Nephron progenitor cell (in vitro differentiated cells): Measurements from ENCODE around the gene ITSN1.
"Not testable (repeated sequence)": the region's sequence is repeated elsewhere in the genome, so short reads cannot be mapped to it uniquely, and the experiment has no call there.

ENCODE experiments used
- DNase-seq: peaks from one replicate; pipeline ENCODE4 v3.0.0; 2021
- H3K27ac Mint-ChIP-seq: 2 replicates; pipeline ENCODE4 v1.8.0; 2021; ENCODE audit warnings: mild to moderate bottlenecking, moderate library complexity, mixed read lengths
- H3K27me3 Mint-ChIP-seq: 2 replicates; pipeline ENCODE4 v1.8.0; 2021; ENCODE audit warnings: mild to moderate bottlenecking, low read depth, mixed read lengths; ENCODE audit not compliant: poor library complexity
- H3K36me3 Mint-ChIP-seq: 2 replicates; pipeline ENCODE4 v1.8.0; 2021; ENCODE audit warnings: low read depth, mixed read lengths
- H3K4me1 Mint-ChIP-seq: 2 replicates; pipeline ENCODE4 v1.8.0; 2021; ENCODE audit warnings: mixed read lengths
- H3K4me3 Mint-ChIP-seq: 2 replicates; pipeline ENCODE4 v1.8.0; 2021; ENCODE audit warnings: mild to moderate bottlenecking, moderate library complexity, mixed read lengths
- H3K9me3 Mint-ChIP-seq: 2 replicates; pipeline ENCODE4 v1.8.0; 2021; ENCODE audit warnings: mild to moderate bottlenecking, moderate library complexity, mixed read lengths
- CTCF ChIP-seq: fragments of 200-600 bp; sonication (generic); IDR thresholded peaks from 2 replicates; pipeline ENCODE4 v1.5.0; 2021; ENCODE audit warnings: antibody characterized with exemption

The ITSN1 gene

GRCh38 chr21:33915368-33916199 is 273.3 kb downstream of the ITSN1 start, which contains the start of gene ATP5PO:
Gene ATP5PO (minus strand): TSS chr21:33915804. CDS start chr21:33915763, 41 bp downstream.
- peak; percentile 96 for DNase-seq
- no peaks in the 10 kb centered on the region for H3K9me3 Mint-ChIP-seq
- peak within 1 kb of the TSS; percentile 99 for H3K4me3 Mint-ChIP-seq
- peaks cover 32% of the 10 kb centered on the region for H3K4me1 Mint-ChIP-seq
- no peaks in the 10 kb centered on the region for H3K27me3 Mint-ChIP-seq
- H3K27ac Mint-ChIP-seq = peak within 1 kb of the TSS; percentile 91
- TF ChIP-seq CTCF = no peak
- H3K36me3 Mint-ChIP-seq = peaks cover 21% of the 10 kb centered on the region

- Mint-ChIP-seq H3K9me3 (no peaks in the 10 kb centered on the region), H3K36me3 (peaks cover 15% of the 10 kb centered on the region), H3K4me3 (peak overlapping the region; percentile 99), H3K27ac (no peak overlapping the region), H3K4me1 (peaks cover 32% of the 10 kb centered on the region), H3K27me3 (no peaks in the 10 kb centered on the region)
- no peak for DNase-seq
- TF ChIP-seq CTCF = no peak
Observed at GRCh38 chr21:33916200-33916567, 273.9 kb downstream of the ITSN1 start.

GRCh38 chr21:33917421-33917820 is 275.1 kb downstream of the ITSN1 start:
- DNase-seq = no peak
- Mint-ChIP-seq H3K36me3 (peaks cover 12% of the 10 kb centered on the region), H3K27ac (no peak overlapping the region), H3K9me3 (no peaks in the 10 kb centered on the region), H3K27me3 (peaks cover 3% of the 10 kb centered on the region), H3K4me3 (no peak overlapping the region), H3K4me1 (peaks cover 32% of the 10 kb centered on the region)
- TF ChIP-seq CTCF = no peak

GRCh38 chr21:33924079-33924765 is 281.9 kb downstream of the ITSN1 start:
- no peak overlapping the region for H3K27ac Mint-ChIP-seq

GRCh38 chr21:33924766-33925100 is 282.4 kb downstream of the ITSN1 start:
- H3K27me3 Mint-ChIP-seq = peaks cover 7% of the 10 kb centered on the region
- peaks cover 14% of the 10 kb centered on the region for H3K9me3 Mint-ChIP-seq
- peaks cover 6% of the 10 kb centered on the region for H3K36me3 Mint-ChIP-seq
- no peak for TF ChIP-seq CTCF
- DNase-seq = no peak
- H3K4me3 Mint-ChIP-seq = no peak overlapping the region
- no peak overlapping the region for H3K27ac Mint-ChIP-seq
- H3K4me1 Mint-ChIP-seq = peaks cover 9% of the 10 kb centered on the region

More at GRCh38 chr21:33924079-33924765, 281.9 kb downstream of the ITSN1 start:
- Mint-ChIP-seq H3K4me1 (peaks cover 9% of the 10 kb centered on the region), H3K27me3 (peaks cover 7% of the 10 kb centered on the region), H3K4me3 (no peak overlapping the region), H3K9me3 (peaks cover 14% of the 10 kb centered on the region), H3K36me3 (peaks cover 6% of the 10 kb centered on the region)
- peak; percentile 93 for DNase-seq
- TF ChIP-seq CTCF = peak; percentile 89

GRCh38 chr21:33926248-33926647 is 283.9 kb downstream of the ITSN1 start:
- H3K27me3 Mint-ChIP-seq, H3K36me3 Mint-ChIP-seq, H3K27ac Mint-ChIP-seq, H3K4me1 Mint-ChIP-seq, DNase-seq, H3K4me3 Mint-ChIP-seq: not testable (repeated sequence)
- peaks cover 15% of the 10 kb centered on the region for H3K9me3 Mint-ChIP-seq

- Mint-ChIP-seq H3K27ac (peak overlapping the region; percentile 83), H3K4me1 (peaks cover 15% of the 10 kb centered on the region)
- not testable (repeated sequence) for DNase-seq
Observed at GRCh38 chr21:33931052-33931798, 288.9 kb downstream of the ITSN1 start.

More at GRCh38 chr21:33931052-33931798, 288.9 kb downstream of the ITSN1 start:
- H3K27me3 Mint-ChIP-seq = not testable (repeated sequence)
- H3K4me3 Mint-ChIP-seq = peak overlapping the region; percentile 89
- H3K36me3 Mint-ChIP-seq = peaks cover 26% of the 10 kb centered on the region
- H3K9me3 Mint-ChIP-seq = peaks cover 28% of the 10 kb centered on the region
